GM19239 (cell line): Measurements from ENCODE around the gene TBC1D17.

Source experiments
- DNase-seq: peaks from one replicate; pipeline ENCODE4 v3.0.0; 2011; ENCODE audit warnings: low spot score; ENCODE audit not compliant: insufficient read length
- FAIRE-seq: peaks from 2 replicates; lab custom pipeline; 2011; peaks lifted over from hg19 to GRCh38; lab: Jason Lieb, UNC

TBC1D17 gene

GRCh38 chr19:49874503-49875157 is 2.9 kb upstream of the TBC1D17 start:
- no peak for DNase-seq
- no peak for FAIRE-seq

DNA sequence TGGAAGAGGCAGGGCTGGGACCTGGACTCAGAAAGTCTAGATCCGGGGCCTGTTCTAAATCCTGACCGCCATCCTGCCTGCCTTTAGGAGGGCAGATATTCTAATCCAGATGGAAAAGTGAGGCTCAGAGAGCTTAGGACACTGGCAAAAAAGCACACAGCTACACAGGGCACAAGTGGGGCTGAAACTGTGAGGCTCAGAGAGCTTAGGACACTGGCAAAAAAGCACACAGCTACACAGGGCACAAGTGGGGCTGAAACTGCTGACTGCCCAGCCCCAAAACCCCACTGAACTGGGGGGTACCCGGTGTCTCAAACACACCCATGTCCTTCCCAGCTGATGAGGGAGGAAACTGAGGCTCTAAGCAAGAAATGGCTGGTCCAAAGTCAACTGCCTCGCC is 2.3 kb upstream of the TBC1D17 start:
- FAIRE-seq (no peak), DNase-seq (no peak)

GRCh38 chr19:49875857-49876421 is 1.6 kb upstream of the TBC1D17 start:
- FAIRE-seq (peak; percentile 71), DNase-seq (no peak)

- peak; percentile 70 for DNase-seq
- FAIRE-seq = peak; percentile 100
These were observed 981 bp upstream of the TBC1D17 start for GRCh38 chr19:49876422-49877019.

DNA sequence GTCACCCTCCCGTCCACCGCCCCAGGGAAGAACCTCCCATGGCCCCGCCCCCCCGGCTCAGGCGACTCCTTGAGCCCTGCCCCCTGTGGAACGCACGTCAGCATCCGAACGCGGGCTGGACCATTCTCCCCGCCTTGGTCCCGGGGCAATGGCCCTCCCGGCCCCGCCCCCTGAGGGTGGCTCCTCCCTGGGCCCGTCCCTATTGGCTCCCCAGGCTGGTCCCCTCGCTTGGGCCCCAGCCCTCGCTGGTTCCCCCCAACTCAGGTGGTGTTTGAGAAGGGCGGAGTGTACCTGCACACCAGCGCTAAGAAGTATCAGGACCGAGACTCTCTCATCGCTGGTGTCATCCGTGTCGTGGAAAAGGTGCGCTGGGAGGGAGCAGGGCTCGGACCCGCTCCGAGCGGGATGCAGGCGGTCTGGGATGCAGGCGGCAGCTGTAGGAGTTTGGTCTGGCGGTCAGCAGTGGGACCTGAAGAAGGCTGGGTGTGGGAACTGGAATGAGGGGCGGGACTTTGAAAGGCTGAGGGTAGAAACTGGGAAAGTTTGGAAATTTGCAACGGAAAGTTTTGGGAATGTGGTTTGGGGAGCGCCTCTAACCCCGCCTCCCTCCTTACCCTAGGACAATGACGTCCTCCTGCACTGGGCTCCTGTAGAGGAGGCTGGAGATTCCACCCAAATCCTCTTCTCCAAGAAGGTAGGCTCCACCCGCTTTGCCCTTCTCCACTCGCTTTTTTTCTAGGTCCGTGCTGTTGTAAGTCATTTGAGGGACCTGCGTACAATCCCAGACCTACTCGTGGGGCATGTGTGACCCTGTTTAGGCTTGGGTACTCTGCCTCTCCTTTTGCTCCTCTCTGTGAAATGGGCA is 609 bp downstream of the TBC1D17 start:
- DNase-seq (peak; percentile 98), FAIRE-seq (no peak)

GRCh38 chr19:49878744-49879070 is 1.2 kb downstream of the TBC1D17 start:
- FAIRE-seq = no peak
- DNase-seq = no peak

- FAIRE-seq (no peak), DNase-seq (no peak)
These were observed 1.9 kb downstream of the TBC1D17 start for GRCh38 chr19:49879243-49879963.

DNA sequence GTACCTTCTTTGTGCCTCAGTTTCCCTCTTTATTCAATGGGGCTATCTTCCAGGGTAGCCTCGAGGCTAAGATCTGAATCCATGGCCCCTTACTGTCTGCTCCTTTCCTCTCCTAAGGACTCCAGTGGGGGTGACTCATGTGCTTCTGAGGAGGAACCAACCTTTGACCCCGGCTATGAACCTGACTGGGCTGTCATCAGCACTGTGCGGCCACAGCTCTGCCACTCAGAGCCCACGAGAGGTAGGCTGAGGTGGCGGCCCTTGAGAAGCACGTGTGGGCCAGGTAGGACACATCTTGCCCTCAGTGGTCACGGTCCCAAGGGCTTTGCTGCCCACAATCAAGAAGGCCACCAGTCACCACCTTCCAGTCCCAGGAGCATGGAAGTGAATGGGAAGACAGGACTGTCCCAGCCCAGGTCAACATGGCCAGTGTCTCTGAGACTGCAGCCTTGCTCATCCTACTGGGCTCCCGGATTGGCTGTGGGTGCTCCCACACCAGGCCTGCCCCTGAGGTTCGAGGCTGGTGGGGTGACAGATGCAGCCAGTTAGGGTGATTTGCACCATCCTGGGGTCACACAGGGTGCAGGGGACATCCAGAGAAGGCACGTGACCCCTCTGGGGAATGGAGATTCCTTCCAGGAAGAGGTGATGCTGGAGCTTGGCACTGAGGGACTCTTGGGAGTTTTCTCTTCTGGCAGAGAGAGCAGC is 2.8 kb downstream of the TBC1D17 start:
- DNase-seq (no peak), FAIRE-seq (no peak)

- FAIRE-seq = no peak
- no peak for DNase-seq
These were observed 3.7 kb downstream of the TBC1D17 start for GRCh38 chr19:49881186-49881585.

DNA sequence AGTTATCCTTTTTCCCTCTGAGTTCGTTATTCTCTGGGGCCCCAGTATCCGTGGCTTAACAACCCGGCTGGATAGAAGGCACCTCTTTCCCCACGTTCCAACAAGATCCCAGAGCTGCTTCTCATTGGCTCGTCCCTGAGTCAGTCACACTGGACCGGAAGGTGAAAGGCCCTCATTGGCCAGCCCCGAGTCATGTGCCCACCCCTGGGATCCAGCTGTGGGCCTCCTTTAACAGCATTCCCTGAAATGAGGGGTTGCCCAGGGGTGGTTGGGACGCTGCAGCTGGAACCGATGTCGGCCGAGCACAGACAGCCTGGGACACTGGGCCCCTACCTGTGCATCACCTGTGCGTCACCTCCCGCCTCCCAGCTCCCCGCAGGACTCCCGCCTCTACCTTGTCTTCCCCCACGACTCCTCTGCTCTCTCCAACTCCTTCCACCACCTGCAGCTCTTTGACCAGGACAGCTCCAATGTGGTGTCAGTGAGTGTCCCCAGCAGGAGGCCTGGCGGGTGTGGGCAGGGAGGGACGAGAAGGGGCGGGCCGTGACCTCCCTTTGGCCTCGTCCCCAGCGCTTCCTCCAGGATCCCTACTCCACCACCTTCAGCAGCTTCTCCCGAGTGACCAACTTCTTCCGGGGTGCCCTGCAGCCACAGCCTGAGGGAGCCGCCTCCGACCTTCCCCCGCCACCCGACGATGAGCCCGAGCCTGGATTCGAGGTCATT is 4.3 kb downstream of the TBC1D17 start:
- FAIRE-seq (no peak), DNase-seq (no peak)

- FAIRE-seq = no peak
- no peak for DNase-seq
These were observed 5.1 kb downstream of the TBC1D17 start for GRCh38 chr19:49882643-49883042.

DNA sequence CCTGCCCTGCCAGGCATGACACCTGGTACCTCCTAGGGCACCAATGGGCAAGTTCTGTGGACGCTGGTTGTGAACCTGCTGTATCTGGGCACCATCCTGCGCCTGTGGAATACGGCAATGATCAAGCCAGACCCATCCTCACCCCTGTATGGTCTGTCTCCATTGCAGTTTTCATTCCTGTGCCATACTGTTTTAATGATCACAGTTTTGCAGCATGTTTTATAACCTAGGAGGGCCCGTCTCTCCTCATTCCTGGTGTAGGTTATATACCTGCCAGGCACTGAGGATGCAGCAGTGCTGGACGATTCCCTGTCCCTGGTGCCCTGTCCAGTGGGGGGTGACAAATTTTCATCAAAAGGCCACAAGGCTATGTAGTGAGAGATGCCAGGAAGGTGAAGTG is 5.6 kb downstream of the TBC1D17 start:
- no peak for FAIRE-seq
- no peak for DNase-seq

GRCh38 chr19:49884109-49884508 is 6.6 kb downstream of the TBC1D17 start:
- FAIRE-seq (no peak), DNase-seq (no peak)

GRCh38 chr19:49884760-49885159 is 7.3 kb downstream of the TBC1D17 start:
- DNase-seq = no peak
- no peak for FAIRE-seq

DNA sequence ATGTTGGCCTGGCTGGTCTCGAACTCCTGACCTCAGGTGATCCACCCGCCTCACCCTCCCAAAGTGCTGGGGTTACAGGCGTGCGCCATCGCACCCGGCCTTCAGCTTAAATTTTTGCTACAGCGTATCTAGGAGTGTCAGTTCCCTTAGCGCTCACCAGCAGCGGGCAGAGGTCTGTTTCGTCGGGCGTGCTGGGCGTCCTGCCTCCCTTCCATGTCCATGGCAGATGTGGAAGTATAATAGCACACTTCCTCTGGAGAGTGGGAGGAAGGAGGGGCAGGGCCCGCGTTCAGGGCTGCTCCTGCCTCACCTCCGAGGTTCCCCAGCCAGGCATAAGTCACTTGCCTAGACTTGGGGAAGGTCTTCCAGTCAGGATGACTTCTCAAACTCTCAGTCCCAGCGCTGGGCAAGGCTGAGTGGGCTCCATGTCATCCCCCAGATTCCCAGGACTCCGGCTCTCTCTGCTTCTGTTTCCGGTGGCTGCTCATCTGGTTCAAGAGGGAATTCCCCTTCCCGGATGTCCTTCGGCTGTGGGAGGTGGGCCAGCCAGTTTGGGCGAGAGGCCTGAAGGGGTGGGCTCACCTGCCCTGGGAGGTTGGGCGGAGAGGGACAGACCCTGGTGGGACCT is 9.6 kb downstream of the TBC1D17 start:
- FAIRE-seq = no peak
- DNase-seq = no peak

GRCh38 chr19:49887665-49888509 is 10.4 kb downstream of the TBC1D17 start:
- FAIRE-seq (no peak), DNase-seq (no peak)

GRCh38 chr19:49888510-49888824 is 11.0 kb downstream of the TBC1D17 start:
- DNase-seq = no peak
- FAIRE-seq = no peak

- FAIRE-seq (no peak), DNase-seq (no peak)
These were observed 11.7 kb downstream of the TBC1D17 start for GRCh38 chr19:49889038-49889686.
